Adrenal gland (tissue), 12 donors: ENCODE data around the gene GTF3A. TPM values are rescaled to one million over a fixed set of nuclear protein-coding genes. Genes with fewer than 3 reads are reported as not detected.
A peak's percentile ranks its signal among the peaks of the same experiment; 100 is the strongest.

Experiments
- DNase-seq, 7 donors: peaks; one replicate each; pipeline ENCODE4 v3.0.0-alpha.2; 2019 to 2020
- H3K27ac ChIP-seq, 5 donors: fragments of 200-600 bp; sonication (generic) in 4 of 5; 1 replicate in 3 of 5; 2 replicates in 2 of 5; pipeline versions ENCODE4 v1.5.1 to v1.8.0; 2016 to 2020; ENCODE audit warnings: mild to moderate bottlenecking in 1 of 5
- H3K27me3 ChIP-seq: fragments of 200-600 bp; 2 replicates; pipeline ENCODE4 v1.8.0; 2021
- H3K36me3 ChIP-seq, 2 donors: fragments of 200-600 bp; replicated peaks in 1 of 2; 1 replicate in 1 of 2; 2 replicates in 1 of 2; pipeline versions ENCODE4 v1.5.1 to v1.8.0; 2018 to 2022
- H3K4me1 ChIP-seq, 2 donors: fragments of 200-600 bp; replicated peaks in 1 of 2; 1 replicate in 1 of 2; 2 replicates in 1 of 2; pipeline versions ENCODE4 v1.5.1 to v1.8.0; 2018 to 2021
- H3K4me3 ChIP-seq, 4 donors: fragments of 200-600 bp; sonication (generic) in 3 of 4; one replicate each; pipeline ENCODE4 v1.5.1; 2016 to 2018
- H3K9me3 ChIP-seq, 3 donors: fragments of 200-600 bp; sonication (generic) in 1 of 3; replicated peaks in 1 of 3; 1 replicate in 2 of 3; 2 replicates in 1 of 3; pipeline versions ENCODE4 v1.5.1 to v1.8.0; 2016 to 2021
- POLR2A ChIP-seq, 2 donors: fragments of 450-650 bp; IDR thresholded peaks; one replicate each; pipeline ENCODE4 v1.6.1; 2017; ENCODE audit warnings: antibody characterized with exemption in 2 of 2, mild to moderate bottlenecking in 2 of 2, moderate library complexity in 1 of 2
- WGBS, 4 donors: extraction: QIAGEN DNeasy Blood & Tissue Kit in 2 of 4; methylation state at CpG; one replicate each; pipeline versions ENCODE4 v1.1.5 to v1.1.7; 2013 to 2017; 5-methylcytosine and 5-hydroxymethylcytosine counted together
- intact Hi-C, 2 donors: fragments of 100-400 bp; cut with DNase I; formaldehyde crosslinking; loops; one replicate each; pipeline versions ENCODE4 v1.14.1 to v1.15.0; 2022 to 2023
- polyA plus RNA-seq, 3 donors: library from polyadenylated mRNA; stranded (reverse); fragments of 200-250 nt in 2 of 3; fragments of 350-450 nt in 1 of 3; fragmentation: Illumina TruSeq in 1 of 3; extraction: RNeasy Lipid Tissue Mini Kit (QIAGEN cat#74804) in 1 of 3; gene quantifications; one replicate each; pipeline ENCODE4 v1.2.3, GENCODE V29; 2013 to 2014
- total RNA-seq, 9 donors: library from RNA; depleted of rRNA in 4 of 9; stranded (reverse); fragments of >200 nt in 4 of 9; fragments of 120-200 nt in 1 of 9; fragmentation: NEBNext Ultra II Directional in 1 of 9; extraction: Animal tissue kit (Norgen Biotek cat#: 25700) in 1 of 9; gene quantifications; one replicate each; pipeline versions ENCODE4 v1.1.0 to v1.2.4, GENCODE V29; 2013 to 2023
- TF ChIP-seq, protein P1 (sequence below), 6 experiments: fragments of 450-650 bp in 4 of 6; fragments of 200-600 bp in 2 of 6; sonication (generic) in 1 of 6; IDR thresholded peaks; 1 replicate in 5 of 6; 2 replicates in 1 of 6; pipeline versions ENCODE4 v1.5.1 to v1.8.0; 2016 to 2021; ENCODE audit warnings: antibody characterized with exemption in 6 of 6, mild to moderate bottlenecking in 2 of 6, moderate library complexity in 1 of 6
- donor health status: healthy with polysubstance abuse.
- donor health status: Bipolar disorder and iron deficiency.
- donor health status: DM: yes; HTN: yes; CAD: no.
- donor health status: DM: no; HTN: no; CAD: no.
- donor health status: DM: no; HTN: no; CAD: no.
- donor health status: DM: yes; HTN: yes; CAD: no.

The GTF3A gene
- total and polyA plus RNA-seq, 12 donors = 55.2 to 265 (median 115) TPM

DNA sequence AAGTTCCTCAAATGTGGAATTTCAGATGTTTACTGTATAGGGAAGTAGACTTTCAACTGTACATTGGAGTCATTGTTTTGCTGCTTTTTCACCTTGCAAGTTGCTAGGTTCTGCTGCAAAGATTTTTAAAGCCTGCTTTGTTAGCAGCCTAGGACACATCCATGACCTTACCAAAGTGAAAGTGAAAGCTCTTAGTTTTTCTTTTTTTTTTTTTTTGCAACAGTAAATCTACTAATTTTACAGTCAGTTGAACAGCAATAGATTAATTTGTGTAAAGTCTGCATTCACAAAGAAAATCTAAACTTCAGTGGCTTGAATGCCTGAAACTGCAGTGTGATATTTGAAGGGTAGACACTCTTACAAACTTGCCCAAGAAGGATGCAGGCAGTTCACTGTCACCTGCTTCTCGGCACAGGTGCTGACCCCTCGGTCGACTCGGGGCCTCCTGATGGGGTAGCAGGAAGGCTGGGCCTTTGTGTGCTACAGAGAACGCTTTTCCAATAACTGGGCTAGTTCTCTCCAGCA lies 31.0 kb downstream of the GTF3A start:
- Histone ChIP-seq H3K27me3 (no peaks in the 10 kb centered on the region), H3K4me3 (peak overlapping the region in 1 of 4 donors; percentile 50), H3K9me3 (no peaks in the 10 kb centered on the region), H3K4me1 (peaks cover 0 to 6% of the 10 kb centered on the region in 2 donors), H3K36me3 (no peaks in the 10 kb centered on the region), H3K27ac (no peak overlapping the region)
- intact Hi-C loops = no loop called here
- no peak for TF ChIP-seq POLR2A (IDR thresholded peaks at IDR 0.05)
- TF ChIP-seq, protein P1, sequence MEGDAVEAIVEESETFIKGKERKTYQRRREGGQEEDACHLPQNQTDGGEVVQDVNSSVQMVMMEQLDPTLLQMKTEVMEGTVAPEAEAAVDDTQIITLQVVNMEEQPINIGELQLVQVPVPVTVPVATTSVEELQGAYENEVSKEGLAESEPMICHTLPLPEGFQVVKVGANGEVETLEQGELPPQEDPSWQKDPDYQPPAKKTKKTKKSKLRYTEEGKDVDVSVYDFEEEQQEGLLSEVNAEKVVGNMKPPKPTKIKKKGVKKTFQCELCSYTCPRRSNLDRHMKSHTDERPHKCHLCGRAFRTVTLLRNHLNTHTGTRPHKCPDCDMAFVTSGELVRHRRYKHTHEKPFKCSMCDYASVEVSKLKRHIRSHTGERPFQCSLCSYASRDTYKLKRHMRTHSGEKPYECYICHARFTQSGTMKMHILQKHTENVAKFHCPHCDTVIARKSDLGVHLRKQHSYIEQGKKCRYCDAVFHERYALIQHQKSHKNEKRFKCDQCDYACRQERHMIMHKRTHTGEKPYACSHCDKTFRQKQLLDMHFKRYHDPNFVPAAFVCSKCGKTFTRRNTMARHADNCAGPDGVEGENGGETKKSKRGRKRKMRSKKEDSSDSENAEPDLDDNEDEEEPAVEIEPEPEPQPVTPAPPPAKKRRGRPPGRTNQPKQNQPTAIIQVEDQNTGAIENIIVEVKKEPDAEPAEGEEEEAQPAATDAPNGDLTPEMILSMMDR (IDR thresholded peaks at IDR 0.05) = no peak
- WGBS, 4 donors = 23 to 35% (median 24%) methylated on average over 5 of the region's 5 CpGs
- no peak for DNase-seq

DNA sequence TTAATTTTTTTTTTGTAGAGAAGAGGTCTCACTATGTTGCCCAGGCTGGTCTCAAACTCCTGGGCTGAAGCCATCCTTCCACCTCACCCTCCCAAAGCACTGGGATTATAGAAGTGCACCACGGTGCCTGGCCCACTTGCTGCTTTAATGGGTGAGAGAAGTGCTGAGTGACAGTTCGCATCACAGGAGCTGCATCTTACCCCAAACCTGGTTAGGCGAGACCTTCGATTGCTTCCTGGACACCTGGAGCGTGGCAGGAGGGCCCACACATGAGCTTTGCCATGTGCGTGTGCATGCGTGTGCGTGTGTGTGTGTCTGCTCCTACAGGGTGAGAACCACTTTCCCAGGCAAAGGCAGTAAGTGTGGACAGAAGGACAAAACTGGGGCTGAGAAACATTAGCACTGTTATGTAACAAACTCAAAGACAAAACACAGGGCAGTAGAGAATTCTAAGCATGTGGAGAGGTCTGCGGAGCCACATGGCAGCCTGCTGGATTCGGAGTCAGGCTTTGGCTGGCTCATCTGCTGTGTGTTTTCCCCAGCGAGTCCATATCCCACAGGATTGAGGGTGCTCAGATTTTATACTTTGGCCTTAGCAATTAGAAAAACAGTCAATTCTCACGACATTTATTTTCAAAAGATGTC lies 37.6 kb downstream of the GTF3A start:
- TF ChIP-seq, protein P1 (IDR thresholded peaks at IDR 0.05) = no peak
- Histone ChIP-seq H3K4me1 (no peaks in the 10 kb centered on the region), H3K36me3 (no peaks in the 10 kb centered on the region), H3K27me3 (no peaks in the 10 kb centered on the region), H3K9me3 (no peaks in the 10 kb centered on the region), H3K27ac (no peak overlapping the region), H3K4me3 (no peak overlapping the region)
- no peak for DNase-seq
- intact Hi-C loops = no loop called here
- WGBS, 4 donors = 80 to 84% (median 82%) methylated on average over 9 to 12 of the region's 12 CpGs

DNA sequence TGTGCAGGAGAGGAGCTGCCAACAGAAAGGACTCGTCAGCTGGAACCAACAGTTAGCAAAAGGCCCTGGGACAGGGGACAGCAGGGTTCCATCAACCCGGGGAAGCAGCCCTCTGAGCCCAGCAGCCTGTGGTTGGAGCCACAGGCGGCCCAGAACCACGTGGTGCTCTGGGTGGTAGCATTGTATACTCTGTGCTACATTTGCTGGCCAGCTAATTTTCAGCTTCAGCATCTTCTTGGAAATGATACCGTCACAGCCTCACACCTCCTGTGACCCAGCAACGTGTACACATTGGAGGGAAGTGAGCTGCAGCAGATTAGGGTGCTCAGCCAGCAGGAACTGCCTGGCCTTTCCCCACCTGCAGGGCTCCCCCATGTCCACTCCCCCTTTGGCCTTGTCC lies 39.1 kb downstream of the GTF3A start:
- Histone ChIP-seq H3K4me1 (no peaks in the 10 kb centered on the region), H3K27me3 (no peaks in the 10 kb centered on the region), H3K4me3 (no peak overlapping the region), H3K27ac (no peak overlapping the region), H3K9me3 (no peaks in the 10 kb centered on the region), H3K36me3 (no peaks in the 10 kb centered on the region)
- DNase-seq = no peak
- intact Hi-C loops = no loop called here
- no peak for TF ChIP-seq POLR2A (IDR thresholded peaks at IDR 0.05)
- TF ChIP-seq, protein P1 (IDR thresholded peaks at IDR 0.05) = no peak
- 68 to 73% (median 70%) methylated on average over 1 to 6 of the region's 6 CpGs for WGBS, 4 donors

DNA sequence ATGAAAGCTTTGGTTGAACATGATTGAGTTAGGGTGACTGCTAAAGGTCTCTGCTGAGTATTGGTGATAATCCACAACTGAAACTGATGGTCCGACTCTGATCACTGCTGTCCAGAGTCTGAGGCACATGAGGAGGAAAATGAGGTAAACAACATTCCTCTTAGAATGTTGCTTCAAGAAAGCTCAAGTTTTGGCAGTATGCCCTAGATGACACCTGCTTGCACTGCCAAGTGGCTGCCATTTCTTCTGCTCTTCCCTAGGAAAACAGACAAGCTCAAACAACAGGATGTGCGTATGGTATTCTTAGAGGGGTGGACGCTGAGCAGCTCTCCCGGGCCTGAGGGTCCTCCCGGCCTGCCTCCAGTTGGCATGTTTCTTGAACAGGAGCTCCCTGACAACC lies 41.2 kb downstream of the GTF3A start:
- TF ChIP-seq, protein P1 (IDR thresholded peaks at IDR 0.05) = no peak
- no peak for TF ChIP-seq POLR2A (IDR thresholded peaks at IDR 0.05)
- no peaks in the 10 kb centered on the region for H3K27me3 ChIP-seq
- H3K36me3 ChIP-seq = no peaks in the 10 kb centered on the region
- no peaks in the 10 kb centered on the region for H3K9me3 ChIP-seq
- intact Hi-C loops = no loop called here
- no peak overlapping the region for H3K4me3 ChIP-seq
- 76 to 89% (median 84%) methylated on average over 1 to 5 of the region's 5 CpGs for WGBS, 4 donors
- no peak overlapping the region for H3K27ac ChIP-seq
- no peaks in the 10 kb centered on the region for H3K4me1 ChIP-seq
- no peak for DNase-seq
